Prostate gland (tissue), 2 donors: ENCODE results near the gene BPIFB2. TPM values are rescaled to one million over a fixed set of nuclear protein-coding genes. Genes with fewer than 3 reads are reported as not detected.

Experiments
- DNase-seq: peaks from one replicate; pipeline ENCODE4 v3.0.0-alpha.2; 2019; ENCODE audit warnings: low spot score
- H3K27ac ChIP-seq, 2 donors: fragments of 200-600 bp; sonication (generic); 2 replicates each; pipeline ENCODE4 v1.5.1; 2017 to 2019
- H3K27me3 ChIP-seq: fragments of 200-600 bp; sonication (generic); replicated peaks from 2 replicates; pipeline ENCODE4 v1.5.1; 2019; ENCODE audit not compliant: insufficient read depth
- H3K36me3 ChIP-seq, 2 donors: fragments of 200-600 bp; sonication (generic); 1 replicate in 1 of 2; 2 replicates in 1 of 2; pipeline versions ENCODE4 v1.5.1 to v1.8.1; 2017 to 2019
- H3K4me1 ChIP-seq: fragments of 200-600 bp; sonication (generic); replicated peaks from 2 replicates; pipeline ENCODE4 v1.5.1; 2019
- H3K4me3 ChIP-seq, 2 donors: fragments of 200-600 bp; sonication (generic); 2 replicates each; pipeline ENCODE4 v1.5.1; 2017 to 2019
- H3K9me3 ChIP-seq: fragments of 200-600 bp; sonication (generic); 2 replicates; pipeline ENCODE4 v1.5.1; 2017
- POLR2A ChIP-seq: fragments of 450-650 bp; IDR thresholded peaks from one replicate; pipeline ENCODE4 v1.6.1; 2016; ENCODE audit warnings: antibody characterized with exemption, mild to moderate bottlenecking
- POLR2AphosphoS5 ChIP-seq: sonication (generic); formaldehyde crosslinking; IDR thresholded peaks from one replicate; pipeline ENCODE4 v1.6.1; 2017; ENCODE audit warnings: antibody characterized with exemption
- WGBS: methylation state at CpG from one replicate; pipeline ENCODE4 v1.1.5; 2018; 5-methylcytosine and 5-hydroxymethylcytosine counted together
- intact Hi-C: fragments of 100-400 bp; cut with DNase I; formaldehyde crosslinking; loops from one replicate; pipeline ENCODE4 v1.14.2; 2022
- total RNA-seq, 2 donors: library from RNA; depleted of rRNA; stranded (reverse); fragments of >200 nt; gene quantifications; one replicate each; pipeline ENCODE4 v1.1.0, GENCODE V29; 2016
- TF ChIP-seq, protein P1 (sequence below), 4 experiments: fragments of 200-600 bp in 2 of 4; fragments of 450-650 bp in 2 of 4; sonication (generic) in 2 of 4; IDR thresholded peaks; 1 replicate in 3 of 4; 2 replicates in 1 of 4; pipeline ENCODE4 v1.5.1; 2016 to 2019; ENCODE audit warnings: antibody characterized with exemption in 4 of 4, mild to moderate bottlenecking in 2 of 4, moderate library complexity in 2 of 4

BPIFB2 gene
- total RNA-seq, 2 donors from 2014 or later, result 5.1 TPM; not detected in 1

DNA sequence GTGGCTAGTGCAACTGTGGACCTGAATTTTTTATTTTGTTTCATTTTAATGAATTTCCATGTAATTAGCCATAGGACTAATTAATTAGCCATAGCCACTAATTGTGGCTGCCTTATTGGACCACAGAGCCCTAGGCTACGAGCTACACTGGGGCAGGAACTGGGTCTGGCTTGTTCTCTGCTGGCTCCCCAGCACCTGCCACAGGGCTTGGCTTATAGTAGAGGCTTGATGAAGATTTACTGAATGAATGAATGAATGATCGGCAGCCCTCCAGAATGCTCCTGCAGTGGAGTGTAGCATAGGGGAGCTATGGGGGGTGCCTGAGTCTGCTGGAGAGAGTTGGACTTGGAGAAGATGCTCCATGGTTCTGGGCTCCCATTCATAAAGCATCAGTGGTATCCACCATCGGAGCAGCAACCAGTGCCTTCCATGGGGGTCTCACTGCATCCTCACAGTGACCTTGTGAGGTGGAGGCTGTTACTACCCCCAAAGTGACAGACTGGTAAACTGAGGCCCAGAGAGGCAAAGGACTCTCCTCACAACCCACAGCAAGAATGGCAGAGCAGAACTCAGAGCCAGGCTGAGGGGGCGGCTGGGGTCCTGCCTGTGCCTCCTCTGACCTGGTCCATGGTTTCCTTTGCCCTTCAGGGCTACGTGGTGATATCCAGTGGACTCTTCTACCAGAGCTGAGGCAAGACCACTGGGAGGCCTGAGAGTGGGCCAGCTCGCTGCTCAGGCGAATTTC is 15.4 kb downstream of the BPIFB2 start:
- Histone ChIP-seq H3K36me3 (no peaks in the 10 kb centered on the region), H3K27me3 (no peaks in the 10 kb centered on the region), H3K4me3 (no peak overlapping the region), H3K27ac (no peak overlapping the region), H3K4me1 (no peaks in the 10 kb centered on the region), H3K9me3 (no peaks in the 10 kb centered on the region)
- no peak for DNase-seq
- WGBS, result 97% methylated on average over 7 of the region's 7 CpGs
- intact Hi-C loops, result no loop called here
- TF ChIP-seq POLR2AphosphoS5, result no peak

GRCh38 chr20:33023439-33024242 is 16.1 kb downstream of the BPIFB2 start:
- DNase-seq, result no peak
- no peaks in the 10 kb centered on the region for H3K9me3 ChIP-seq
- TF ChIP-seq POLR2A (no peak), POLR2AphosphoS5 (no peak)
- TF ChIP-seq, protein P1, sequence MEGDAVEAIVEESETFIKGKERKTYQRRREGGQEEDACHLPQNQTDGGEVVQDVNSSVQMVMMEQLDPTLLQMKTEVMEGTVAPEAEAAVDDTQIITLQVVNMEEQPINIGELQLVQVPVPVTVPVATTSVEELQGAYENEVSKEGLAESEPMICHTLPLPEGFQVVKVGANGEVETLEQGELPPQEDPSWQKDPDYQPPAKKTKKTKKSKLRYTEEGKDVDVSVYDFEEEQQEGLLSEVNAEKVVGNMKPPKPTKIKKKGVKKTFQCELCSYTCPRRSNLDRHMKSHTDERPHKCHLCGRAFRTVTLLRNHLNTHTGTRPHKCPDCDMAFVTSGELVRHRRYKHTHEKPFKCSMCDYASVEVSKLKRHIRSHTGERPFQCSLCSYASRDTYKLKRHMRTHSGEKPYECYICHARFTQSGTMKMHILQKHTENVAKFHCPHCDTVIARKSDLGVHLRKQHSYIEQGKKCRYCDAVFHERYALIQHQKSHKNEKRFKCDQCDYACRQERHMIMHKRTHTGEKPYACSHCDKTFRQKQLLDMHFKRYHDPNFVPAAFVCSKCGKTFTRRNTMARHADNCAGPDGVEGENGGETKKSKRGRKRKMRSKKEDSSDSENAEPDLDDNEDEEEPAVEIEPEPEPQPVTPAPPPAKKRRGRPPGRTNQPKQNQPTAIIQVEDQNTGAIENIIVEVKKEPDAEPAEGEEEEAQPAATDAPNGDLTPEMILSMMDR (IDR thresholded peaks at IDR 0.05), result no peak
- H3K27me3 ChIP-seq, result no peaks in the 10 kb centered on the region
- no peaks in the 10 kb centered on the region for H3K36me3 ChIP-seq
- H3K4me1 ChIP-seq, result no peaks in the 10 kb centered on the region
- H3K27ac ChIP-seq, result no peak overlapping the region
- intact Hi-C loops, result no loop called here
- H3K4me3 ChIP-seq, result no peak overlapping the region
- 67% methylated on average over 6 of the region's 6 CpGs for WGBS

- WGBS, result 81% methylated on average over 1 of the region's 1 CpG
- DNase-seq, result no peak
- no peaks in the 10 kb centered on the region for H3K4me1 ChIP-seq
- no peak overlapping the region for H3K4me3 ChIP-seq
- H3K27me3 ChIP-seq, result no peaks in the 10 kb centered on the region
- intact Hi-C loops, result no loop called here
- no peak overlapping the region for H3K27ac ChIP-seq
- no peaks in the 10 kb centered on the region for H3K36me3 ChIP-seq
- no peaks in the 10 kb centered on the region for H3K9me3 ChIP-seq
- TF ChIP-seq POLR2AphosphoS5, result no peak
- TF ChIP-seq, protein P1 (IDR thresholded peaks at IDR 0.05), result no peak
- TF ChIP-seq POLR2A, result no peak
Measured at GRCh38 chr20:33024243-33024560, 16.7 kb downstream of the BPIFB2 start.

DNA sequence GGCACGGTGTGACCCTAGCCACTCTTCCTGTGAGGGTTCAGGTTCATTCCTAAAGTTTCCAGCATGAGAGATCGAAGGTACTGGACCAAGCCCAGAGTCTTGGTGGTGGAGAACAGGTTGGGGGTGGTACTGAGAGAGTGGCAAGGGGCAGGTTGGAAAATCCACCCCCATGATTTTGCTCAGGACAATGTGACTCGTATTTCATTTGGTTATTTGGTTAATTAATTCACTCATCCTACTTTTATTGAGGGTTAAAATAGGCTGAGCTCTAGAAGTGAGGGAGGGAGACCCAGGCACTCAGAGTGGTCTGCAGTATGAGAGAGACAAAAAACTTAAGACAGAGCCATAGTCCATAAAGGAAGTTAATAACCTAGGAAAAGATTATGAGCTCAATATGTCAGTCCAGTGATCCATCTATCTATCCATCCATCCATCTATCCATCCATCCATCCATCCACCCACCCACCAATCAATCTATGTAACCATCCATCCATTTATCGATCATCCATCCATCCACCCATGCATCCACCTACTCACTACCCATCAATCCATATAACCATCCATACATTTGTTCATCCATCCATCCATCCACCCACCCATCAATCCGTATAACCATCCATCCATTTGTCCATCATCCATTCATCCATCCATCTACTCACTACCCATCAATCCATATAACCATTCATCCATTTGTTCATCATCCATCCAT is 17.3 kb downstream of the BPIFB2 start:
- H3K36me3 ChIP-seq, result no peaks in the 10 kb centered on the region
- no peak for DNase-seq
- 69% methylated on average over 5 of the region's 5 CpGs for WGBS
- no peak overlapping the region for H3K4me3 ChIP-seq
- no peaks in the 10 kb centered on the region for H3K9me3 ChIP-seq
- no peaks in the 10 kb centered on the region for H3K27me3 ChIP-seq
- TF ChIP-seq, protein P1 (IDR thresholded peaks at IDR 0.05), result no peak
- TF ChIP-seq POLR2AphosphoS5, result no peak
- no peak for TF ChIP-seq POLR2A
- H3K27ac ChIP-seq, result no peak overlapping the region
- H3K4me1 ChIP-seq, result no peaks in the 10 kb centered on the region
- intact Hi-C loops, result no loop called here

- intact Hi-C loops, result no loop called here
- Histone ChIP-seq H3K27ac (no peak overlapping the region), H3K36me3 (no peaks in the 10 kb centered on the region), H3K4me3 (no peak overlapping the region), H3K27me3 (no peaks in the 10 kb centered on the region), H3K9me3 (no peaks in the 10 kb centered on the region), H3K4me1 (no peaks in the 10 kb centered on the region)
- DNase-seq, result no peak
- TF ChIP-seq, protein P1 (IDR thresholded peaks at IDR 0.05), result no peak
- TF ChIP-seq POLR2A, result no peak
- WGBS, result 88% methylated on average over 9 of the region's 9 CpGs
Measured at GRCh38 chr20:33025318-33025876, 17.9 kb downstream of the BPIFB2 start.
